ENCODE measurements around the gene FOLR1.

- TF ChIP-seq EZH2 (IDR thresholded peaks at IDR 0.05) (no peak), POLR2AphosphoS5 (IDR thresholded peaks at IDR 0.05; ENCODE audit: borderline replicate concordance, low read depth, low read length) (no peak)
These were observed 44.2 kb downstream of the FOLR1 start for GRCh38 chr11:72236083-72236697.
